ENCODE results near the gene ZSWIM6. TPM values are rescaled to one million over a fixed set of nuclear protein-coding genes. Genes with fewer than 3 reads are reported as not detected.

Gene ZSWIM6
- total RNA-seq, 4 donors from 2014 or later, result 1.9 to 4.0 (median 3.0) TPM

- no peak for TF ChIP-seq CTCF (IDR thresholded peaks at IDR 0.05 in 4 of 5, conservative IDR thresholded peaks at IDR 0.05 in 1 of 5)
- TF ChIP-seq POLR2A (IDR thresholded peaks at IDR 0.05), result no peak
- intact Hi-C loops (cut with DNase I; ENCODE audit: low total_unique reads), result no loop called here
- ATAC-seq (no peak), DNase-seq (no peak)
- in situ Hi-C loops (cut with MboI; ENCODE audit: low sequenced_read_pairs in 4 of 4), result no loop called here
- Histone ChIP-seq H3K36me3 (no peaks in the 10 kb centered on the region), H3K9me3 (no peaks in the 10 kb centered on the region), H3K27me3 (no peaks in the 10 kb centered on the region), H3K4me1 (no peaks in the 10 kb centered on the region), H3K27ac (no peak overlapping the region), H3K4me3 (no peak overlapping the region)
Observed at GRCh38 chr5:61575581-61575980, 243.5 kb downstream of the ZSWIM6 start.

- Histone ChIP-seq H3K36me3 (no peaks in the 10 kb centered on the region), H3K4me3 (no peak overlapping the region), H3K27me3 (no peaks in the 10 kb centered on the region), H3K27ac (no peak overlapping the region), H3K9me3 (no peaks in the 10 kb centered on the region), H3K4me1 (no peaks in the 10 kb centered on the region)
- intact Hi-C loops (cut with DNase I; ENCODE audit: low total_unique reads) (no loop called here), in situ Hi-C loops (cut with MboI; ENCODE audit: low sequenced_read_pairs in 4 of 4) (no loop called here)
- ATAC-seq, result no peak
- no peak for DNase-seq
- TF ChIP-seq POLR2A (IDR thresholded peaks at IDR 0.05), result no peak
Observed at GRCh38 chr5:61576556-61576955, 244.5 kb downstream of the ZSWIM6 start.

GRCh38 chr5:61578858-61579503 is 246.9 kb downstream of the ZSWIM6 start:
- intact Hi-C loops (cut with DNase I; ENCODE audit: low total_unique reads), result no loop called here
- in situ Hi-C loops (cut with MboI; ENCODE audit: low sequenced_read_pairs in 4 of 4), result no loop called here
- Histone ChIP-seq H3K27me3 (no peaks in the 10 kb centered on the region), H3K4me3 (no peak overlapping the region), H3K36me3 (no peaks in the 10 kb centered on the region), H3K9me3 (no peaks in the 10 kb centered on the region), H3K4me1 (no peaks in the 10 kb centered on the region), H3K27ac (no peak overlapping the region)
- DNase-seq (no peak), ATAC-seq (no peak)
- TF ChIP-seq POLR2A (IDR thresholded peaks at IDR 0.05) (no peak), CTCF (IDR thresholded peaks at IDR 0.05 in 4 of 5, conservative IDR thresholded peaks at IDR 0.05 in 1 of 5) (no peak)

- TF ChIP-seq POLR2A (IDR thresholded peaks at IDR 0.05) (no peak), CTCF (IDR thresholded peaks at IDR 0.05 in 4 of 5, conservative IDR thresholded peaks at IDR 0.05 in 1 of 5) (no peak)
- no peak for ATAC-seq
- H3K27ac ChIP-seq, result no peak overlapping the region
- no peaks in the 10 kb centered on the region for H3K9me3 ChIP-seq
- no peak overlapping the region for H3K4me3 ChIP-seq
- no peaks in the 10 kb centered on the region for H3K27me3 ChIP-seq
- intact Hi-C loops (cut with DNase I; ENCODE audit: low total_unique reads), result no loop called here
- in situ Hi-C loops (cut with MboI; ENCODE audit: low sequenced_read_pairs in 4 of 4), result no loop called here
- H3K36me3 ChIP-seq, result no peaks in the 10 kb centered on the region
- H3K4me1 ChIP-seq, result no peaks in the 10 kb centered on the region
- DNase-seq, result no peak
Observed at GRCh38 chr5:61582205-61582820, 250.3 kb downstream of the ZSWIM6 start.

GRCh38 chr5:61582887-61583286 is 250.8 kb downstream of the ZSWIM6 start:
- ATAC-seq (no peak), DNase-seq (no peak)
- TF ChIP-seq CTCF (IDR thresholded peaks at IDR 0.05 in 4 of 5, conservative IDR thresholded peaks at IDR 0.05 in 1 of 5) (no peak), POLR2A (IDR thresholded peaks at IDR 0.05) (no peak)
- in situ Hi-C loops (cut with MboI; ENCODE audit: low sequenced_read_pairs in 4 of 4), result no loop called here
- no peaks in the 10 kb centered on the region for H3K36me3 ChIP-seq
- intact Hi-C loops (cut with DNase I; ENCODE audit: low total_unique reads), result no loop called here
- no peaks in the 10 kb centered on the region for H3K4me1 ChIP-seq
- H3K27ac ChIP-seq, result no peak overlapping the region
- no peaks in the 10 kb centered on the region for H3K9me3 ChIP-seq
- no peak overlapping the region for H3K4me3 ChIP-seq
- no peaks in the 10 kb centered on the region for H3K27me3 ChIP-seq
